ENCODE data around the gene CHPF2. TPM values are rescaled to one million over a fixed set of nuclear protein-coding genes. Genes with fewer than 3 reads are reported as not detected.
A peak's percentile ranks its signal among the peaks of the same experiment; 100 is the strongest.

The CHPF2 gene
- total RNA-seq, 4 donors from 2014 or later = 21.5 to 28.6 (median 25.4) TPM

GRCh38 chr7:151242159-151243044 lies 10.1 kb downstream of the CHPF2 start:
- Histone ChIP-seq H3K27ac (no peak overlapping the region), H3K4me3 (no peak overlapping the region)
- DNase-seq (ENCODE audit: low spot score in 2 of 2) = no peak

DNA sequence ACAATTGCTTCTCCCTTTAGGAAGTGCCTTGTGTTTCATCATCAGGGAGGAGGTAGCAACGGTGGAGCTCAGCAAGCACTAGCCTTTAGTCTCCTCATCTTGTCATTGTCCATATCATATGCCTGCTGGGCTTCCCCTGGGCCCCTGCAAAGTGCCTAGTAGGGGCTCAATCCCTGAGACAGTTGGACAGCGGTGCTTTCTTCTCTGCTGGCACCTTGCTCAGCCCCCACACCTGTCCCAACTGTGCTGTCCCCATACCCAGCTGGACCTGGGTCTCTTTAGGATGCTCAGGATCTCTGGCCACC lies 10.7 kb downstream of the CHPF2 start:
- Histone ChIP-seq H3K4me1 (peaks cover 42% of the 10 kb centered on the region), H3K9me3 (no peaks in the 10 kb centered on the region), H3K4me3 (no peak overlapping the region), H3K36me3 (peaks cover 23% of the 10 kb centered on the region), H3K27me3 (peaks cover 9% of the 10 kb centered on the region), H3K27ac (no peak overlapping the region)
- no peak for DNase-seq (ENCODE audit: low spot score in 2 of 2)
- 40% methylated on average over 2 of the region's 2 CpGs for WGBS
- TF ChIP-seq, protein P1, sequence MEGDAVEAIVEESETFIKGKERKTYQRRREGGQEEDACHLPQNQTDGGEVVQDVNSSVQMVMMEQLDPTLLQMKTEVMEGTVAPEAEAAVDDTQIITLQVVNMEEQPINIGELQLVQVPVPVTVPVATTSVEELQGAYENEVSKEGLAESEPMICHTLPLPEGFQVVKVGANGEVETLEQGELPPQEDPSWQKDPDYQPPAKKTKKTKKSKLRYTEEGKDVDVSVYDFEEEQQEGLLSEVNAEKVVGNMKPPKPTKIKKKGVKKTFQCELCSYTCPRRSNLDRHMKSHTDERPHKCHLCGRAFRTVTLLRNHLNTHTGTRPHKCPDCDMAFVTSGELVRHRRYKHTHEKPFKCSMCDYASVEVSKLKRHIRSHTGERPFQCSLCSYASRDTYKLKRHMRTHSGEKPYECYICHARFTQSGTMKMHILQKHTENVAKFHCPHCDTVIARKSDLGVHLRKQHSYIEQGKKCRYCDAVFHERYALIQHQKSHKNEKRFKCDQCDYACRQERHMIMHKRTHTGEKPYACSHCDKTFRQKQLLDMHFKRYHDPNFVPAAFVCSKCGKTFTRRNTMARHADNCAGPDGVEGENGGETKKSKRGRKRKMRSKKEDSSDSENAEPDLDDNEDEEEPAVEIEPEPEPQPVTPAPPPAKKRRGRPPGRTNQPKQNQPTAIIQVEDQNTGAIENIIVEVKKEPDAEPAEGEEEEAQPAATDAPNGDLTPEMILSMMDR (IDR thresholded peaks at IDR 0.05) = no peak
- TF ChIP-seq POLR2A (IDR thresholded peaks at IDR 0.05) = no peak

More at GRCh38 chr7:151242159-151243044, 10.1 kb downstream of the CHPF2 start:
- 80% methylated on average over 17 of the region's 20 CpGs for WGBS
- Histone ChIP-seq H3K4me1 (peaks cover 36% of the 10 kb centered on the region), H3K36me3 (peaks cover 29% of the 10 kb centered on the region), H3K27me3 (peaks cover 9% of the 10 kb centered on the region), H3K9me3 (no peaks in the 10 kb centered on the region)
- TF ChIP-seq POLR2AphosphoS5 (IDR thresholded peaks at IDR 0.05) = no peak
- TF ChIP-seq, protein P1 (IDR thresholded peaks at IDR 0.05) = no peak
- TF ChIP-seq EP300 (IDR thresholded peaks at IDR 0.05) = no peak
- no peak for TF ChIP-seq POLR2A (IDR thresholded peaks at IDR 0.05)

DNA sequence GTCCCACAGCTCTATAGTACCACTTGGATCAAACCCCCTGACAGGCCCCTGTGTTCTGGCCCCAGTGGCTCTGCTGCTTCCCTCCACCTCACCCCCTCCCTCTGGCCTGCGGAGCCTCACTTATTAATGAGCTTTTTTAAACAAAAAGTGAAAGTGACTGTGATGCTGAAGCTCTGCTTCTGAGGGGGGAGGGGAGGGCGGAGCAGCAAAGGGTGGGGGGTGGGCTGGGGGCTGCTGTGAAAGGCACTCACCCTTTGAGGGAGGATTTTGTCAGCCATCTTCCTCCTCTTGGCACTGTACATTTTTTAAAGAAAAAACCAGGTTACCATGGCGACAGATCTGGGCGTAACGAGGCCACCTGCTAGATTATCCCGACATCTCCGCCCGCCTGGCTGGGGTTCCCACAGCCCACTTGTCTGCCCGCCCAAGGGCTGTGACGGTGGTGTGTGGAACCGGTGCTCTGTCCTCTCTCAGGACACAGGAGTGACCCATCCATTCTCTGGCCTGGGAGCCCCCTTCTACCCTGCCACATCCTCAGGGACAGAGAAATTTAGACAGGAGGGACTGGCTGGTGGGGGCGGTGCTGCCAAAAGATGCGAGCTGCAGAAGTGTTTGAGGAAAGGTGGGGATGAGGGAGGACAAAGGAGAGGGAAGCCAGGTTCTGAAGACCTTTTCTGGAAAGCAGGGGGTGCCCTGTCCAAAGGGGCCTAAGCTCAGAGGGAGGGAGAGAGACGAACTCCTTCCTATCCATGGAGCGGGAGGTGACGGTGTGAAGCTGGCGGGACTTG lies 11.3 kb downstream of the CHPF2 start:
- no peak for DNase-seq (ENCODE audit: low spot score in 2 of 2)
- peaks cover 9% of the 10 kb centered on the region for H3K27me3 ChIP-seq
- no peak for TF ChIP-seq POLR2AphosphoS5 (IDR thresholded peaks at IDR 0.05)
- no peak for TF ChIP-seq POLR2A (IDR thresholded peaks at IDR 0.05)
- TF ChIP-seq, protein P1 (IDR thresholded peaks at IDR 0.05) = no peak
- TF ChIP-seq EP300 (IDR thresholded peaks at IDR 0.05) = no peak
- peaks cover 17% of the 10 kb centered on the region for H3K36me3 ChIP-seq
- no peaks in the 10 kb centered on the region for H3K9me3 ChIP-seq
- H3K4me3 ChIP-seq = no peak overlapping the region
- no peak overlapping the region for H3K27ac ChIP-seq
- H3K4me1 ChIP-seq = peaks cover 47% of the 10 kb centered on the region
- 58% methylated on average over 11 of the region's 17 CpGs for WGBS

DNA sequence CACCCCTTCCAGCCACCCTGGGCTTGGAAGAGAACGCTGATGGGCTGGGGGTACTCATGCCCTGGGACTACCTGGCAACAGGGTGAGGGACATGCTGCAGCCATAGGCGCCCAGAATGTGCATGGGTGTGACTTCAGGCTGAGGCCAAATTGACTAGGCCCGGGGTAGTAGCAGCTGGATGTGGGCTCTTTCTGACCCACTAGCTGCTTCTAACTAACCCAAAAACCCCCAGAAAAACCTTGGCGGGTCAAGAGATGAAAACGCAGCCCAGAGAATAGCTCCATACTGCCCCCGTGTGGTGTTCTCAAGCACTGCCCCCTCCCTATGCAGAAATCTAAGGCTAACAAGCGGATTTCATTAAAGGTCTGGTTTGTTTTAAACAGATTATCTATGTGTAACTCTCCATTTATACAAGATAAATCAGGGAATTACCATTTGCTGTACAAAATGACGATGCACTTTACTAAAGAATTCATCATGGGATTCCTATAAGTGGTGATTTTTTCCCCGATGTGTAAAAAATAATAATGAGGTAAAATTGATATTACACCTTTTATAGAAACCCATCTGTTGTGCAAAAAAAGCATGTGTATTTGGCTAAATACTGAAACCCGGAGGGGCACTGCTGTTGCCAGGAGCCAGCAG lies 12.0 kb downstream of the CHPF2 start:
- no peak for DNase-seq (ENCODE audit: low spot score in 2 of 2)
- 36% methylated on average over 10 of the region's 10 CpGs for WGBS
- Histone ChIP-seq H3K9me3 (no peaks in the 10 kb centered on the region), H3K36me3 (peaks cover 10% of the 10 kb centered on the region), H3K4me1 (peaks cover 53% of the 10 kb centered on the region), H3K4me3 (no peak overlapping the region), H3K27me3 (peaks cover 9% of the 10 kb centered on the region), H3K27ac (no peak overlapping the region)
- TF ChIP-seq EP300 (IDR thresholded peaks at IDR 0.05) = no peak
- TF ChIP-seq, protein P1 (IDR thresholded peaks at IDR 0.05) = peak; percentile 44 to 84
